ENCODE data around the gene KIF12. TPM values are rescaled to one million over a fixed set of nuclear protein-coding genes. Genes with fewer than 3 reads are reported as not detected.

The KIF12 gene
- total and polyA plus RNA-seq, 2 of the 13 experiments (the other 11 are each of a cell fraction or from before 2014, with no cell fraction given): 1.8 to 12.5 TPM

DNA sequence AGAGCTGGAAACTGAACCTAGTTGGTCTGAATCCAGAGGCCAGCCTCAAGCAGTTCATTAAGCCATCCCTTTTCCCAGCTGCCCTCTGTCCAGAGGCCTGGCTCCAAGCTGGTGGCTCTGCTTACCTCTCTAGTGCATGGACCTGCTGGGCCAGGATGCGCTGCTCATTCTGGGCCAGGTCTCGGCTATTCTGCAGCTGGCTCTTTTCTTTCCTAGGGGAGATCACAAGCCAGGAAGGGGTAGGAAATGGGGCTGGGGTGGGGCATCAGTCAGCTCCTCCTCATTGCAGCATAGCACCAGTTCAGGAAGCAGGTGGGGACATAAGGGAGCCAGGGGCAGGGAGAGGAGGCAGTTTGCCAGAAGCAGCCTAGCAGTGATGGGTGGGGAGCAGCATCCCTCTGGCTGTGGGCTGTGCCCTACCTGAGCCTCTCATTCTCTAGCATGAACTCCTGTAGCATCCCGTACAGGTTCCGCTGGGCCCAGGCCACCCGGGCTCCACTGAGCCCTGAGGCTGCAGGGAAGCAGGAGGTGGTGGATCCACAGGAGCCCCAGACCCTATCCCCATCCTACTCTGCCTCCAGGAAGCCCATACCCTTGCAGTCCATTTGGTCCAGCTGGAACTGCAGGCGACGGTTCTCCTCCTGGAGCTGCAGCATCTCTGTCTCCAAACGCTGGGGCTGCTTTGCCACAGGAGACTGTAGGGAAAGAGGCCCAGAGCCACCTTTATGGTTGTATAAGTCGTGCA is 5.2 kb downstream of the KIF12 start:
- Histone ChIP-seq H3K4me3 (replicated peaks in 1 of 3; ENCODE audit: insufficient read depth in 1 of 3, low read depth in 2 of 3, low read length in 3 of 3) (no peak overlapping the region), H3K9me3 (ENCODE audit: low read length) (no peaks in the 10 kb centered on the region), H3K27ac (ENCODE audit: extremely low read length, insufficient read depth, low read length) (no peak overlapping the region), H3K4me2 (ENCODE audit: low read depth, low read length) (no peak overlapping the region), H3K27me3 (ENCODE audit: control insufficient read depth in 1 of 2, insufficient read depth in 2 of 2, low read length in 2 of 2) (no peaks in the 10 kb centered on the region), H2AFZ (ENCODE audit: low read length) (no peak overlapping the region), H3K9ac (ENCODE audit: insufficient read depth, low read depth, low read length) (no peak overlapping the region), H3K79me2 (ENCODE audit: insufficient read depth, low read length) (no peaks in the 10 kb centered on the region), H3K36me3 (replicated peaks in 1 of 2; ENCODE audit: control insufficient read depth in 1 of 2, insufficient read depth in 2 of 2, low read length in 2 of 2) (peaks cover 3% of the 10 kb centered on the region in 2 experiments; a peak in 1 of 5 replicates), H3K4me1 (ENCODE audit: insufficient read depth, low read length) (peaks cover 22% of the 10 kb centered on the region), H4K20me1 (ENCODE audit: insufficient read depth, low read length) (no peaks in the 10 kb centered on the region)
- CTCF ChIA-PET (ENCODE audit: low intra/inter-chr PET ratio, low total read pairs): no interaction called here
- ATAC-seq (no peak), DNase-seq (ENCODE audit: low spot score) (no peak), FAIRE-seq (no peak)
- in situ Hi-C loops (cut with HindIII; ENCODE audit: extremely low pct_ligation_motif_present, low pct_unique_long_range_greater_than_20kb): no loop called here
- POLR2A ChIA-PET: interaction anchor here (1.0 to 2.2 kb wide), 3 partner anchors 11 to 48 kb away, joined by 3 to 14 read pairs (median 6); no protein-coding TSS in a partner anchor
- TF ChIP-seq YEATS2 (CRISPR knock-in tag; IDR thresholded peaks at IDR 0.05; ENCODE audit: borderline replicate concordance) (no peak), GZF1 (CRISPR knock-in tag; IDR thresholded peaks at IDR 0.05) (no peak), ZNF75D (CRISPR knock-in tag; IDR thresholded peaks at IDR 0.05; ENCODE audit: borderline replicate concordance) (no peak), ISL2 (CRISPR knock-in tag; IDR thresholded peaks at IDR 0.05) (no peak), EP300 (IDR thresholded peaks at IDR 0.05; ENCODE audit: low read depth in 2 of 2, low read length in 2 of 2) (no peak), EP300 (CRISPR knock-in tag; IDR thresholded peaks at IDR 0.05; ENCODE audit: borderline replicate concordance) (no peak), KDM3A (CRISPR knock-in tag; IDR thresholded peaks at IDR 0.05; ENCODE audit: low read depth) (no peak), ZNF772 (CRISPR knock-in tag; IDR thresholded peaks at IDR 0.05) (no peak), ZNF850 (CRISPR knock-in tag; conservative IDR thresholded peaks at IDR 0.05) (no peak), XBP1 (CRISPR knock-in tag; IDR thresholded peaks at IDR 0.05) (no peak), ZNF670 (CRISPR knock-in tag; IDR thresholded peaks at IDR 0.05; ENCODE audit: borderline replicate concordance) (no peak), WIZ (CRISPR knock-in tag; IDR thresholded peaks at IDR 0.05) (no peak), LCORL (IDR thresholded peaks at IDR 0.05) (no peak), LCORL (CRISPR knock-in tag; IDR thresholded peaks at IDR 0.05) (no peak), ZNF782 (CRISPR knock-in tag; IDR thresholded peaks at IDR 0.05; ENCODE audit: borderline replicate concordance) (no peak), SNAI1 (CRISPR knock-in tag; IDR thresholded peaks at IDR 0.05; ENCODE audit: borderline replicate concordance) (no peak), ZSCAN31 (CRISPR knock-in tag; IDR thresholded peaks at IDR 0.05; ENCODE audit: low read depth) (no peak), ZNF10 (CRISPR knock-in tag; IDR thresholded peaks at IDR 0.05; ENCODE audit: borderline replicate concordance, low read depth) (no peak), HHEX (CRISPR knock-in tag; IDR thresholded peaks at IDR 0.05) (no peak), ZNF484 (CRISPR knock-in tag; IDR thresholded peaks at IDR 0.05; ENCODE audit: borderline replicate concordance, low read depth) (no peak), SATB2 (CRISPR knock-in tag; IDR thresholded peaks at IDR 0.05) (no peak)
- TF ChIP-seq, protein P1, sequence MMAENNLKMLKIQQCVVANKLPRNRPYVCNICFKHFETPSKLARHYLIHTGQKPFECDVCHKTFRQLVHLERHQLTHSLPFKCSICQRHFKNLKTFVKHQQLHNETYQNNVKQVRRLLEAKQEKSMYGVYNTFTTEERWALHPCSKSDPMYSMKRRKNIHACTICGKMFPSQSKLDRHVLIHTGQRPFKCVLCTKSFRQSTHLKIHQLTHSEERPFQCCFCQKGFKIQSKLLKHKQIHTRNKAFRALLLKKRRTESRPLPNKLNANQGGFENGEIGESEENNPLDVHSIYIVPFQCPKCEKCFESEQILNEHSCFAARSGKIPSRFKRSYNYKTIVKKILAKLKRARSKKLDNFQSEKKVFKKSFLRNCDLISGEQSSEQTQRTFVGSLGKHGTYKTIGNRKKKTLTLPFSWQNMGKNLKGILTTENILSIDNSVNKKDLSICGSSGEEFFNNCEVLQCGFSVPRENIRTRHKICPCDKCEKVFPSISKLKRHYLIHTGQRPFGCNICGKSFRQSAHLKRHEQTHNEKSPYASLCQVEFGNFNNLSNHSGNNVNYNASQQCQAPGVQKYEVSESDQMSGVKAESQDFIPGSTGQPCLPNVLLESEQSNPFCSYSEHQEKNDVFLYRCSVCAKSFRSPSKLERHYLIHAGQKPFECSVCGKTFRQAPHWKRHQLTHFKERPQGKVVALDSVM (CRISPR knock-in tag; IDR thresholded peaks at IDR 0.05): no peak
- no TSS peak for BruUV-seq (replicated peaks)
- WGBS (ENCODE audit: low lambda C conversion rate): 95% methylated on average over 7 of the region's 9 CpGs
- intact Hi-C loops (cut with micrococcal nuclease; ENCODE audit: unreplicated experiment): no loop called here
